ENCODE data around the gene TFEB.

- TF ChIP-seq, protein P1, sequence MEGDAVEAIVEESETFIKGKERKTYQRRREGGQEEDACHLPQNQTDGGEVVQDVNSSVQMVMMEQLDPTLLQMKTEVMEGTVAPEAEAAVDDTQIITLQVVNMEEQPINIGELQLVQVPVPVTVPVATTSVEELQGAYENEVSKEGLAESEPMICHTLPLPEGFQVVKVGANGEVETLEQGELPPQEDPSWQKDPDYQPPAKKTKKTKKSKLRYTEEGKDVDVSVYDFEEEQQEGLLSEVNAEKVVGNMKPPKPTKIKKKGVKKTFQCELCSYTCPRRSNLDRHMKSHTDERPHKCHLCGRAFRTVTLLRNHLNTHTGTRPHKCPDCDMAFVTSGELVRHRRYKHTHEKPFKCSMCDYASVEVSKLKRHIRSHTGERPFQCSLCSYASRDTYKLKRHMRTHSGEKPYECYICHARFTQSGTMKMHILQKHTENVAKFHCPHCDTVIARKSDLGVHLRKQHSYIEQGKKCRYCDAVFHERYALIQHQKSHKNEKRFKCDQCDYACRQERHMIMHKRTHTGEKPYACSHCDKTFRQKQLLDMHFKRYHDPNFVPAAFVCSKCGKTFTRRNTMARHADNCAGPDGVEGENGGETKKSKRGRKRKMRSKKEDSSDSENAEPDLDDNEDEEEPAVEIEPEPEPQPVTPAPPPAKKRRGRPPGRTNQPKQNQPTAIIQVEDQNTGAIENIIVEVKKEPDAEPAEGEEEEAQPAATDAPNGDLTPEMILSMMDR (optimal IDR thresholded peaks at IDR 0.05 in 1 of 3, IDR thresholded peaks at IDR 0.05 in 1 of 3, conservative IDR thresholded peaks at IDR 0.05 in 1 of 3; ENCODE audit: extremely low read depth in 1 of 3, insufficient read depth in 2 of 3, low read length in 3 of 3) = no peak
- TF ChIP-seq EZH2 (IDR thresholded peaks at IDR 0.05; ENCODE audit: low read length) = no peak
Measured at GRCh38 chr6:41658636-41659035, 76.8 kb downstream of the TFEB start.
